IPS-18c (cell line): Measurements from ENCODE around the gene PLA1A.

ENCODE experiments used
- H3K4me3 ChIP-seq: 2 replicates; pipeline ENCODE4 v1.7.0; 2013; ENCODE audit warnings: low read depth, mild to moderate bottlenecking, low read length, moderate library complexity; ENCODE audit not compliant: insufficient read depth
- H3K9me3 ChIP-seq: one replicate; pipeline ENCODE4 v1.6.1; 2013; ENCODE audit warnings: mild to moderate bottlenecking, low read length, moderate library complexity; ENCODE audit not compliant: control insufficient read depth, insufficient read depth

The PLA1A gene

GRCh38 chr3:119626196-119626595 is 28.5 kb downstream of the PLA1A start:
- peaks cover 2% of the 10 kb centered on the region for H3K9me3 ChIP-seq
- no peak overlapping the region for H3K4me3 ChIP-seq

GRCh38 chr3:119627461-119627860 is 29.8 kb downstream of the PLA1A start:
- Histone ChIP-seq H3K9me3 (peaks cover 2% of the 10 kb centered on the region), H3K4me3 (no peak overlapping the region)

- Histone ChIP-seq H3K9me3 (peaks cover 2% of the 10 kb centered on the region), H3K4me3 (no peak overlapping the region)
Measured at GRCh38 chr3:119628390-119628789, 30.7 kb downstream of the PLA1A start.

GRCh38 chr3:119628816-119629445 is 31.2 kb downstream of the PLA1A start:
- H3K9me3 ChIP-seq, result peaks cover 2% of the 10 kb centered on the region
- H3K4me3 ChIP-seq, result no peak overlapping the region

- H3K9me3 ChIP-seq, result no peaks in the 10 kb centered on the region
- no peak overlapping the region for H3K4me3 ChIP-seq
Measured at GRCh38 chr3:119630128-119630879, 32.6 kb downstream of the PLA1A start.

GRCh38 chr3:119630880-119631329 is 33.2 kb downstream of the PLA1A start:
- Histone ChIP-seq H3K9me3 (peaks cover 2% of the 10 kb centered on the region), H3K4me3 (no peak overlapping the region)

GRCh38 chr3:119631516-119631915 is 33.8 kb downstream of the PLA1A start:
- Histone ChIP-seq H3K4me3 (no peak overlapping the region), H3K9me3 (peaks cover 2% of the 10 kb centered on the region)

GRCh38 chr3:119632216-119632615 is 34.5 kb downstream of the PLA1A start:
- Histone ChIP-seq H3K9me3 (peaks cover 2% of the 10 kb centered on the region), H3K4me3 (no peak overlapping the region)

GRCh38 chr3:119632829-119633228 is 35.1 kb downstream of the PLA1A start:
- Histone ChIP-seq H3K9me3 (peaks cover 2% of the 10 kb centered on the region), H3K4me3 (no peak overlapping the region)

GRCh38 chr3:119635719-119636118 is 38.0 kb downstream of the PLA1A start:
- H3K9me3 ChIP-seq, result peaks cover 2% of the 10 kb centered on the region

GRCh38 chr3:119636249-119636648 is 38.6 kb downstream of the PLA1A start:
- H3K9me3 ChIP-seq, result peaks cover 2% of the 10 kb centered on the region
- no peak overlapping the region for H3K4me3 ChIP-seq

More at GRCh38 chr3:119635719-119636118, 38.0 kb downstream of the PLA1A start:
- H3K4me3 ChIP-seq, result no peak overlapping the region

- H3K4me3 ChIP-seq, result no peak overlapping the region
- peaks cover 2% of the 10 kb centered on the region for H3K9me3 ChIP-seq
Measured at GRCh38 chr3:119636891-119637611, 39.4 kb downstream of the PLA1A start.

- Histone ChIP-seq H3K4me3 (no peak overlapping the region), H3K9me3 (peaks cover 2% of the 10 kb centered on the region)
Measured at GRCh38 chr3:119637679-119638477, 40.2 kb downstream of the PLA1A start.

- Histone ChIP-seq H3K9me3 (peaks cover 2% of the 10 kb centered on the region), H3K4me3 (no peak overlapping the region)
Measured at GRCh38 chr3:119639494-119640350, 42.0 kb downstream of the PLA1A start.

GRCh38 chr3:119641416-119641815 is 43.7 kb downstream of the PLA1A start:
- no peak overlapping the region for H3K4me3 ChIP-seq

GRCh38 chr3:119642746-119643473 is 45.2 kb downstream of the PLA1A start:
- H3K4me3 ChIP-seq, result no peak overlapping the region
- H3K9me3 ChIP-seq, result no peaks in the 10 kb centered on the region

More at GRCh38 chr3:119641416-119641815, 43.7 kb downstream of the PLA1A start:
- no peaks in the 10 kb centered on the region for H3K9me3 ChIP-seq
